GM18873 (cell line): Measurements from ENCODE around the gene CCDC154.
A peak's percentile ranks its signal among the peaks of the same experiment; 100 is the strongest.
"Not testable (repeated sequence)": the region's sequence is repeated elsewhere in the genome, so short reads cannot be mapped to it uniquely, and the experiment has no call there.

ENCODE experiments used
- ATAC-seq: cut with Tn5 transposase; IDR thresholded peaks from one replicate; pipeline ENCODE4 v1.9.1; 2021; ENCODE audit warnings: mild to moderate bottlenecking, moderate library complexity, moderate number of reproducible peaks; ENCODE audit not compliant: unreplicated experiment, low FRiP score

Gene CCDC154

GRCh38 chr16:1443980-1444729 is at the start of gene CCDC154:
Gene CCDC154 (minus strand): TSS chr16:1444556. CDS start chr16:1444322, 234 bp downstream.
- ATAC-seq, result no peak

DNA sequence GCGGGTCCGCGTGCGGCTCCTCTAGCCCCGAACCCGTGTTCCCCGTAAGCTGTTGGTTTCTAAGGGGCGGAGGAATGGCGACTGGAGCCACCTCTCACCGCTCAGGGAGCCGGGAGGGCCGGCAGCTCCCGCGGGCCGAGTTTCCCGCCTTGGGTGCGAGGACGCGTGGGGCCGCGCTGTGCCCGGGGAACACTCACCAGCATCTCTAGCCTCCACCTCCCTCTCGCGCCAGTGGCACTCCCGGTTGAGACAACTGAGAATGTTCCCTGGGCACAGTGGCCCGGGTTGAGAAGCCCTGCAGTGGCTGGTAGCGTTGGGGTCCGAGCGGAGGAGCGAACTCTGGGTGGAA is 49.4 kb upstream of the CCDC154 start:
- no peak for ATAC-seq

GRCh38 chr16:1492923-1493745 is 48.8 kb upstream of the CCDC154 start, which contains the start of gene TELO2:
Gene TELO2 (plus strand): TSS chr16:1493360. CDS start chr16:1494282, 922 bp downstream.
- peak; percentile 40 for ATAC-seq

DNA sequence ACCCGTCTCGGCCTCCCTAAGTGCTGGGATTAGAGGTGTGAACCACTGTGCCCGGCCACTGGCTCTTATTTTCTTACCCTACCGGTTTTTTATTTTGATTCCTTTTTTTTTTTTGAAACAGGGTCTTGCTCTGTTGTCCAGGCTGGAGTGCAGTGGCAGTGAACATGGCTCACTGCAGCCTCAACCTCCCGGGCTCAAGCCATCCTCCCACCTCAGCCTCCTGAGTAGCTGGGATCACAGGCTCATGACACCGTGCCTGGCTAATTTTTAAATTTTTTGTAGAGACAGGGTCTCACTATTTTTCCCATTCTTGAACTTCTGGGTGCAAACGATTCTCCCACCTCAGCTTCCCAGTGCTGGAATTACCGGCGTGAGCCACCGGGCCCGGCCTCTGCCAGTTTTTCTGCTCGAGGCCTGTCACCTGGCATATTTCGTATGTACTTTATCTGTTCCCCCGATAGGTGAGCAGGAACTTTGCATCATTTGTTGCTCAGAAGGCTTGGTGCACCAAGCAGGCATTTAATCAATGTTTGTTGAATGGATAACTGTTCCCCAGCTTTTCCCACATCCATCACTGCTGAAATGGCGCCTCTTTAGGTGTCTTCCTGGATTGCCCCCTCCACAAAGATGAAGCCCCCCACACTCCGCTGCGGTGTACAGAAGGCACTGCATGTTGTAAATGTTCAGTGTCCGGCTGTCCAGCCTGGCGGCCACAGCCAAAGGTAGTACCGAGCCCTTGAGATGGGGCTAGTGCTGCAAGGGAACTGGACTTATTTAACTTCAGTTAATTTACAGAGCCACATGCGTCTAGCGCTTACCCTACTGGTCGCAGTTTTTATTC is 47.9 kb upstream of the CCDC154 start:
- ATAC-seq, result no peak

DNA sequence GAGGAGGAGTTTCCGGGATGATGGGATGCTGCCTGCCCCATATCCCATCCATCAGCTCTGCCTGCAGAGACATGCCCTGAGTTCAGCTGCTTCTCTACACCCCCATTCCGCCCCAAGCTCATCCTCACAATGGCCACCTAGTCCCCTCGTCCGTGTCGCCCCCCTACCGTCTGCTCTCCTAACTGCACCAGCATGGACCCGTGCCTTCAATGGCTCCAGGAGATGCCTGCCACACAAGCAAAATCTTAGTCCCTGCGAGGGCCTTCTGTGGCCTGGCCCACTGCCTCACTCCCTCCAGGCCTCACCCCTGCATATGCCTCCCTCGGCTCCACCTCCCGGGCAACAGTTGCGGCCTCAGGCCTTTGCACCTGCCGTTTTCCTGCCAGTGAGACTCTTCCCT is 47.0 kb upstream of the CCDC154 start:
- no peak for ATAC-seq

DNA sequence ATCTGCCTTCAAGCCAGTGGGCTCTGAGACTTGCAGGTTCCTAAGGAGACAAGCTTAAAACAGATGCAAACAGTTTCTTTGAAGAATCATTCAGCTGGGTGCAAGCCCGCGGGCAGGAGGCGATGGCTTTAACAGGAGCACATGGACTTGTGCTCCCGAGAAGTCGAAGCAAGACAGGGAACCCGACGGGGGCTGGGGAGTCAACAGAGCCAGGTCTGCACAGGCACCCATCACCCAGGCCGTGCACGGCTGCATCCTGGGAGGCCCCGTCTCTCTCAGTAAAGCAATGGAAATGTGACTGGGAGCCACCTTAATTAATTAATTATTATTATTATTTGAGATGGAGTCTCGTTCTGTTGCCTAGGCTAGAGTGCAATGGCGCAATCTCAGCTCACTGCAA is 44.7 kb upstream of the CCDC154 start:
- ATAC-seq, result no peak

DNA sequence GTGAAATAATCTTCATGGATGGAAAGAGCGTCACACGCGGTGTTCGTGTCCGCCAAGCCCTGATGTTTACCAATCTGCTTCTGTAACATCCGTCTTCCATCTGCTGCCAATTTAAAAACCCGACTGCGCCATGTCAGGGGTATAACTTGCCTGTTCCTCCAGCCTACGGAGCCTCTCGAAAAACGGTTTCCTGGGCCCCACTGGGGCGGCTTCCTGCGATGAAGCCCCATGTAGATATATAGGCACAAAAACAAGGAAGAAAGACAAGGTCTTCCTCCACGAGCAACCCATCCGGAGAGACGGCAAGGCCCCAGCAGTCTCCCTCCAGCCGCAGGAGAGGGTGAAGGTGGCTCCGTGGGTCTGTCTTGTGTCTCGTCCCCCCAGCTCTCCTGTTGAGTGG is 44.3 kb upstream of the CCDC154 start, which contains the start of gene PTX4:
Gene PTX4 (minus strand): TSS at position 326 of the 400 bp plus-strand sequence. CDS start 35 bp downstream, at position 291.
- ATAC-seq, result no peak

- no peak for ATAC-seq
These were observed 43.8 kb upstream of the CCDC154 start for GRCh38 chr16:1488054-1488601.

- no peak for ATAC-seq
These were observed 43.2 kb upstream of the CCDC154 start for GRCh38 chr16:1487395-1488053.

DNA sequence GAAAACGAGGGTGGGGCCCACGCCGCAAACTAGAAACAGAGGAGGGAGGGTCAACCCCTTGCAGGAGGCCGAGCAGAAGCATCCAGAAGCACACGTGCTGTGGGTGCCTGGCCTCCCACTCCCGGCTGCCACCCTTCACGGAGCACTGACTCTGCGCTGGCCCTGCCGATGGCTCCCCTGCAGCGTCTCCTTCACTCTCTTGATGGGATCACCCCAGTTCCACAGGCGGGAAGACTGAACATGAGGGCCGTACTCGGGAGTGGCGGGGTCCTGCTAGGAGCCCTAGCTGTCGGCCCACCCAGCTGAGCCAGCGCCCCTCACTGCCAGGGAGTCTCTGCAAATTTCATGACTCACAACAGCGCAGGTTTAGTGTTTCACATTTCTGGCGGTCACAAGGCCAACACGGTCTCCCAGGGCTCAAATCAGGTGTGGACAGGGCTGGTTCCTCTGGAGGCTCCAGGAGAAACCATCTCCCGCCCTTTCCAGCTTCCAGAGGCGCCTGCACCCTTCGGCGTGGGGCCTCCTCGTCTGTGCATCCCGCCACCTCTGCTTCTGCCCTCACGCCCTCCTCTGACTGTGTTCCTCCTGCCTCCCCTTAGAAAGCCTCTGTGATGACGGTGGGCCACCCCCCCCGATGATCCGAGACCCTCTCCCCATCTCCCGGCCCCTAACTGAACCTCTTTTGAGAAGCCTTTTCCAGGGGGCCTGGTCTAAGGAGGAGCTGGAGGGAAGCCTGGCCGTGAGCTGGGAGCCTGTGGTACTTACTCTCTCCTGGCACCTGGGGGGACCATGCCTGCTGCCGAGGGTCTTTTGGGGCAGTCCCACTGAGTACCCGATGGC is 42.4 kb upstream of the CCDC154 start:
- no peak for ATAC-seq

DNA sequence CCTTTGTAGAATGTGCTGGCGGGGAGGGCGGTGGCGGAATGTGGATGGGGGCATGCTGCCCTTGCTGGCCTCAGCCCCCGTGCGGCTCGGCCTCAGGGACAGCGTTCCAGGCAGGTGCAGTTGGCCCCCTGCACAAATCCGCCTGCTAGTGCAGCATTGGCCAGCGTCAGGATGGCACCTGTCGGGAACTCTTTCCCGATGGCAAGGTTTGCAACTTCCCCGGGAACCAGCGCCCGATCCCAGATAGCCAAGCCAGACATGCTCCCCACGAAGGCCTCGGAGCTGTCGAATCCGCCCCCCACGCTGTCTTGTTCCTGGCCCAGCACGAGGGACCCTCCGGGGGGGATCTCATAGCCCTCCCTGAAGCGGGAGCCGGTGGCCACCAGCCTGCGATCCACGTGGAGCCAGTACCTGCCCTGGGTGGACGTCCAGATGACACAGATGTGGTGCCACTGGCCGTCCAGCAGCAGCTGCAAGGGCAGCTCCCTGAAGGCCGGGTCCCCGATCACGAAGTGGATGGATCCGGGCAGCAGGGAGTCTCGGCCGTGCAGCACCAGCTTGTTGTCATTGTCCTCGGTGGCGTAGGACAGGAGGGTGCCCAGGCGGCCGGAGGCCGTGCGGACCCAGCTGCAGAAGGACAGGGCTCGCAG is 41.6 kb upstream of the CCDC154 start:
- ATAC-seq, result no peak

DNA sequence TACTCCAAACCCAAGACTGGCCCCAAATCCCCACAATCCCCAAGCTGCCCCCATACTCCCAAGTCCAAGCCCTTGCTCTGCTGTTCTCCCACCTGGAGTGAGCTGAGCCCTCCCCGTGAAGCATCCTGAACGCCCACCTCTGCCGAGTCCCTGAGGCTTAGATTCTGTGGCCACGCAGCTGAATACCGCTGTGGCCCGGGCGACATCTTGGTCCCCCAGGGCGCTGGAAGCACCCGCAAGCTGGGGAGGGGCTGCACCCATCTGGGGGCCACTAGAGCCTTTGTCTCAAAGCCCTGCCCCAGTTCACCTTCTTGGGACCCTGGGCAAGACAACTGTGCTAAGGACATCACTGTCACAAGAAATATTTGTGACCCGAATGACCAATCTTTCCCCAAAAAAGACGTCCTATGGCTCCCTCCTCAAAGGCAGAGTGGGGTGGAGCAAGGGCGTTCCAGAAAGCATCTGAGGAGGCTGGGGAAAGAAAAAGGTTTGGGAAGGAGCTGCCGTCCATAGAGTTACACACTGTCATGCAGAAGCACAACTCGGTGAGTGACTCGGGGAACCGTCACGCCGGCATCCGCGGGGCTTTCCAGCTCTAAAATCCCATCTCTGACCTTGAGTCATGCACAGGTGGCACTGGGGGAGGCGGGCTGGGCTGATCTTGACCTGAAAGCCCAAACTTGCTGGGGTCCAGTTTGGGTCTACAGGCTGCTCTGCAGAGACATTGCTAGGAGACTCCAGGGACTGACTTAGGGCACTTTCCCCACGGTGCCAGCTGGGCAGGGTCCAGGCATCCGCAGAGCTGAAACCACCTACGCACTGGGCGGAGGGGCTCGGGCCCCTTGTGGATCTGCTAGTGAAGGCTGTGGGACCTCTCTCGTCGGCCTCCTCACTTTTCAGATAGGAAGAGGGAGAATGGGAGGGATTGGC is 37.8 kb upstream of the CCDC154 start:
- ATAC-seq, result no peak

GRCh38 chr16:1478937-1479336 is 34.6 kb upstream of the CCDC154 start:
- ATAC-seq, result not testable (repeated sequence)

DNA sequence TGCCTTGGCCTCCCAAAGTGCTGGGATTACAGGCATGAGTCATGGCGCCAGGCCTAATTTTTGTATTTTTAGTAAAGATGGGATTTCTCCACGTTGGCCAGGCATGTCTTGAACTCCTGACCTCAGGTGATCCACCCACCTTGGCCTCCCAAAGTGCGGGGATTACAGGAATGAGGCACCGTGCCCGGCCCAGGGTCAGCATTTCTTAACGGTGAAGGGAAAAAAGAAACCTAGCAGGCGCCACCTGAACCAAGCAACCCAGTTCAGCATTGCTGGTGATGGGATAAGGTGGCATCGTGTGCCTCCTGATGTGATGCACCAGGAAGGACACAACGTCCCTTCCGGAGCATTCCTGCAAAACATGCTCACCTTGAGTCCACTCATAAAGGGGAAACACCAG is 32.7 kb upstream of the CCDC154 start:
- no peak for ATAC-seq

- no peak for ATAC-seq
These were observed 31.3 kb upstream of the CCDC154 start for GRCh38 chr16:1475552-1476114.

DNA sequence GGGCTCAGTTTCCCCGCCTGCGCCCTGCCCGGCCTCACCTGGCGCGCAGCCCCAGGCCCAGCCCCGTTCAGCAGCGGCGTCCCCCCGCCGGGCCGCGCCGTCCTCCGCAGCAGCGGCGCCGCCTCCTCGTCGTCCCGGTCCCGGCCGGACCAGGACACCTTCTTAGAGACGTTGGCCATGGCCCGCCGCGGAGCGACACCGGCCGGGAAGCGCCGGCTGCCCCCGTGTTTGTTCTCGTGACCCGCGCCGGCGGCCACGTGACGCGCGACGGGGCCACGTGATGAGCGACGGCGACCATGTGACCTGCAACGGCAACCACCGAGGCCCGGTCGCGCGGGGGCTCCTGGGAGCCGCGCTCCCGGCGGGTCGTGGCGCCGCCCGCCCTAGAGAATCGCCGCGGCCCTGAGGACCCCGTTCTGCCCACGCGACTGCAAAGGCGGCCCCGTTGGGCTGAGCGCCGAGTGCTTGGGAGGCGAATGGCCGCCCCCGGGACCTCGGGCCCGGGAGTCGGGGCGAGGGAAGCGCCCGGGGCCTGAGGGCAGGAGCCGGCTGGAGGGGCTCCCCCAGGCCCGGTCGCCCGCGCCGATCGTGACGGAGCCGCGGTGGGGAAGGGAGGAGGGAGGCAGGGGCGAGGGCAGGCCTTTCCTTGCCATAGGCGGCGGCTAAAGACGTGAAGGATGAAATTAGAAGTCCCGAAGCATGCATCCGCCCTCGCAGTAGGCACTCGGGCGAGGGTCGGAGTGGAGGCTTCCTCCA is 30.6 kb upstream of the CCDC154 start, which contains the start of gene CLCN7:
Gene CLCN7 (minus strand): TSS at position 233 of the 756 bp plus-strand sequence. CDS start 54 bp downstream, at position 179.
- peak; percentile 57 for ATAC-seq
